H1 (cell line): ENCODE data around the gene ANKRD26. TPM values are rescaled to one million over a fixed set of nuclear protein-coding genes. Genes with fewer than 3 reads are reported as not detected.

Source experiments
- CTCF ChIA-PET: fragments of 300-600 bp; sonication (Branson Sonifier 250); formaldehyde crosslinking; loops from one replicate; lab custom pipeline; 2021; ENCODE audit not compliant: partially characterized antibody; lab: Charles Lee
- POLR2A ChIA-PET: fragments of 300-600 bp; sonication (Branson Sonifier 250); formaldehyde crosslinking; loops from one replicate; lab custom pipeline; 2021; ENCODE audit warnings: inconsistent platforms; ENCODE audit not compliant: partially characterized antibody; lab: Charles Lee
- DNase-seq, 2 experiments: peaks; one replicate each; pipeline versions ENCODE4 v3.0.0 to v3.0.0-alpha.2; 2010 to 2022; ENCODE audit warnings: low spot score in 2 of 2, low read depth in 1 of 2, mixed read lengths in 1 of 2
- FAIRE-seq: peaks from 2 replicates; lab custom pipeline; 2011; peaks lifted over from hg19 to GRCh38; lab: Jason Lieb, UNC
- H2AFZ ChIP-seq: 2 replicates; pipeline ENCODE4 v1.8.1; 2012; ENCODE audit warnings: low read length, inconsistent platforms
- H2AK5ac ChIP-seq: 2 replicates; pipeline ENCODE4 v1.6.1; 2013; ENCODE audit warnings: low read depth, low read length
- H2BK120ac ChIP-seq: replicated peaks from 2 replicates; pipeline ENCODE3; 2013; ENCODE audit warnings: low read depth, low read length, inconsistent platforms
- H2BK12ac ChIP-seq: 2 replicates; pipeline ENCODE4 v1.6.1; 2013; ENCODE audit warnings: low read depth, low read length
- H2BK15ac ChIP-seq: 2 replicates; pipeline ENCODE4 v1.6.1; 2013; ENCODE audit warnings: low read length
- H2BK20ac ChIP-seq: 2 replicates; pipeline ENCODE4 v1.6.1; 2013; ENCODE audit warnings: low read length
- H2BK5ac ChIP-seq: 2 replicates; pipeline ENCODE4 v1.6.1; 2013; ENCODE audit warnings: low read depth, low read length
- H3K14ac ChIP-seq: 2 replicates; pipeline ENCODE4 v1.6.1; 2013; ENCODE audit warnings: inconsistent platforms; ENCODE audit not compliant: insufficient read length
- H3K18ac ChIP-seq: 2 replicates; pipeline ENCODE4 v1.6.1; 2013; ENCODE audit warnings: low read length; ENCODE audit errors: extremely low read depth
- H3K23ac ChIP-seq: 2 replicates; pipeline ENCODE4 v1.6.1; 2013; ENCODE audit warnings: inconsistent platforms; ENCODE audit not compliant: insufficient read length
- H3K23me2 ChIP-seq: 2 replicates; pipeline ENCODE4 v1.6.1; 2013; ENCODE audit warnings: low read depth, low read length
- H3K27ac ChIP-seq: 2 replicates; pipeline ENCODE4 v1.6.1; 2011; ENCODE audit warnings: low read depth, low read length, inconsistent platforms
- H3K27me3 ChIP-seq, 4 experiments: replicated peaks in 1 of 4; 1 replicate in 1 of 4; 2 replicates in 3 of 4; pipeline versions ENCODE4 v1.6.1 to v1.8.1; 2011 to 2013; ENCODE audit warnings: low read length in 3 of 4, mild to moderate bottlenecking in 3 of 4, inconsistent platforms in 2 of 4, mixed read lengths in 2 of 4, moderate library complexity in 1 of 4; ENCODE audit not compliant: control insufficient read depth in 3 of 4, insufficient read depth in 3 of 4; ENCODE audit errors: extremely low read depth in 1 of 4
- H3K36me3 ChIP-seq, 4 experiments: 2 replicates each; pipeline versions ENCODE4 v1.6.1 to v1.8.1; 2011 to 2013; ENCODE audit warnings: mild to moderate bottlenecking in 4 of 4, low read length in 3 of 4, moderate library complexity in 2 of 4, control low read depth in 1 of 4, inconsistent platforms in 1 of 4; ENCODE audit not compliant: insufficient read depth in 4 of 4, control insufficient read depth in 2 of 4
- H3K4ac ChIP-seq: replicated peaks from 2 replicates; pipeline ENCODE3; 2013; ENCODE audit warnings: low read length, low read depth, mixed read lengths, inconsistent platforms; ENCODE audit not compliant: insufficient read length
- H3K4me1 ChIP-seq, 4 experiments: replicated peaks in 1 of 4; 1 replicate in 1 of 4; 2 replicates in 3 of 4; pipeline versions ENCODE4 v1.6.1 to v1.8.1; 2011 to 2013; ENCODE audit warnings: low read length in 3 of 4, inconsistent platforms in 2 of 4, mixed read lengths in 1 of 4; ENCODE audit not compliant: insufficient read depth in 4 of 4, control insufficient read depth in 3 of 4
- H3K4me2 ChIP-seq, 2 experiments: 2 replicates each; pipeline versions ENCODE4 v1.6.1 to v1.8.1; 2011 to 2013; ENCODE audit warnings: low read depth in 2 of 2, low read length in 2 of 2, control low read depth in 1 of 2, inconsistent platforms in 1 of 2, mild to moderate bottlenecking in 1 of 2; ENCODE audit not compliant: insufficient read depth in 1 of 2
- H3K4me3 ChIP-seq, 4 experiments: fragments of 200-600, 300-600 bp in 1 of 4; sonication (generic), shearing (Covaris generic), sonication (Bioruptor Twin) in 1 of 4; 2 replicates each; pipeline versions ENCODE4 v1.5.1 to v1.8.1; 2011 to 2016; ENCODE audit warnings: low read length in 4 of 4, low read depth in 3 of 4, control low read depth in 2 of 4, inconsistent platforms in 2 of 4, mild to moderate bottlenecking in 2 of 4, mixed read lengths in 1 of 4, moderate library complexity in 1 of 4; ENCODE audit not compliant: insufficient read depth in 2 of 4; ENCODE audit errors: extremely low read depth in 1 of 4
- H3K56ac ChIP-seq: replicated peaks from 2 replicates; pipeline ENCODE3; 2013; ENCODE audit warnings: low read depth, mild to moderate bottlenecking, mixed read lengths, low read length, inconsistent platforms; ENCODE audit not compliant: insufficient read length
- H3K79me1 ChIP-seq: 2 replicates; pipeline ENCODE4 v1.6.1; 2013; ENCODE audit warnings: low read depth, low read length, control low read depth
- H3K79me2 ChIP-seq, 2 experiments: 2 replicates each; pipeline versions ENCODE4 v1.6.1 to v1.8.1; 2012 to 2013; ENCODE audit warnings: low read length in 2 of 2, mild to moderate bottlenecking in 2 of 2, inconsistent platforms in 1 of 2; ENCODE audit not compliant: insufficient read depth in 2 of 2, control insufficient read depth in 1 of 2
- H3K9ac ChIP-seq, 4 experiments: replicated peaks in 1 of 4; 1 replicate in 1 of 4; 2 replicates in 3 of 4; pipeline versions ENCODE4 v1.6.1 to v1.8.1; 2011 to 2013; ENCODE audit warnings: low read depth in 3 of 4, low read length in 3 of 4, control low read depth in 2 of 4, mild to moderate bottlenecking in 2 of 4, moderate library complexity in 2 of 4, inconsistent platforms in 1 of 4; ENCODE audit errors: extremely low read depth in 1 of 4
- H3K9me3 ChIP-seq, 2 experiments: 2 replicates each; pipeline versions ENCODE4 v1.6.1 to v1.8.1; 2012 to 2013; ENCODE audit warnings: mild to moderate bottlenecking in 2 of 2, moderate library complexity in 2 of 2, control low read depth in 1 of 2, inconsistent platforms in 1 of 2, low read depth in 1 of 2, low read length in 1 of 2, mixed read lengths in 1 of 2; ENCODE audit not compliant: insufficient read depth in 2 of 2
- H4K20me1 ChIP-seq, 2 experiments: replicated peaks in 1 of 2; 2 replicates each; pipeline versions ENCODE3 to v1.8.1; 2011 to 2013; ENCODE audit warnings: inconsistent platforms in 2 of 2, low read length in 2 of 2, mild to moderate bottlenecking in 1 of 2; ENCODE audit not compliant: insufficient read depth in 2 of 2, control insufficient read depth in 1 of 2
- H4K5ac ChIP-seq: 2 replicates; pipeline ENCODE4 v1.6.1; 2013; ENCODE audit warnings: low read length, low read depth, mixed read lengths, inconsistent platforms; ENCODE audit not compliant: insufficient read length
- H4K8ac ChIP-seq: 2 replicates; pipeline ENCODE4 v1.8.0; 2013; ENCODE audit warnings: mild to moderate bottlenecking, moderate library complexity, low read length, inconsistent platforms; ENCODE audit not compliant: insufficient read depth; ENCODE audit errors: extremely low read depth
- H4K91ac ChIP-seq: replicated peaks from 2 replicates; pipeline ENCODE3; 2013; ENCODE audit warnings: low read length, mixed read lengths, inconsistent platforms; ENCODE audit not compliant: insufficient read length
- BACH1 ChIP-seq: IDR thresholded peaks from 2 replicates; pipeline ENCODE4 v1.6.1; 2012; ENCODE audit warnings: low read length, improper control_type of control experiment
- CBX5 ChIP-seq: fragments of 300-800, 300-1000 bp; sonication (generic); IDR thresholded peaks from 2 replicates; pipeline ENCODE4 v1.7.1; 2016; ENCODE audit warnings: antibody characterized with exemption, low read length, low read depth
- CTBP2 ChIP-seq: IDR thresholded peaks from 2 replicates; pipeline ENCODE4 v1.7.0; 2011; ENCODE audit warnings: borderline replicate concordance, mild to moderate bottlenecking, moderate library complexity, mixed read lengths, low read length; ENCODE audit not compliant: insufficient read depth, insufficient read length
- HDAC2 ChIP-seq, 2 experiments: fragments of 300-600 bp in 1 of 2; sonication (generic) in 1 of 2; IDR thresholded peaks; 2 replicates each; pipeline ENCODE4 v1.6.1; 2011 to 2012; ENCODE audit warnings: low read depth in 2 of 2, low read length in 2 of 2, mild to moderate bottlenecking in 2 of 2, moderate library complexity in 2 of 2, borderline replicate concordance in 1 of 2, inconsistent platforms in 1 of 2
- HDAC6 ChIP-seq: IDR thresholded peaks from one replicate; pipeline ENCODE4 v1.7.1; 2012; ENCODE audit warnings: low read depth, mild to moderate bottlenecking, inconsistent platforms, low read length, moderate library complexity
- KDM1A ChIP-seq: fragments of 200-600, 300-600 bp; sonication (generic); IDR thresholded peaks from 2 replicates; pipeline ENCODE4 v1.7.1; 2016; ENCODE audit warnings: mild to moderate bottlenecking, low read length, borderline replicate concordance
- MAFK ChIP-seq: IDR thresholded peaks from 2 replicates; pipeline ENCODE4 v1.6.1; 2012; ENCODE audit warnings: low read depth, mild to moderate bottlenecking, improper control_type of control experiment, low read length
- POLR2A ChIP-seq, 2 experiments: IDR thresholded peaks; 1 replicate in 1 of 2; 2 replicates in 1 of 2; pipeline ENCODE4 v1.6.1; 2011; ENCODE audit warnings: low read depth in 2 of 2, low read length in 2 of 2, mild to moderate bottlenecking in 2 of 2; ENCODE audit errors: control extremely low read depth in 1 of 2
- POLR2AphosphoS5 ChIP-seq: IDR thresholded peaks from 2 replicates; pipeline ENCODE4 v1.6.1; 2011; ENCODE audit warnings: low read depth, low read length
- SIN3A ChIP-seq, 2 experiments: IDR thresholded peaks in 1 of 2; conservative IDR thresholded peaks in 1 of 2; 2 replicates each; pipeline ENCODE4 v1.6.1; 2011 to 2012; ENCODE audit warnings: low read length in 2 of 2, improper control_type of control experiment in 1 of 2, low read depth in 1 of 2, mild to moderate bottlenecking in 1 of 2
- TEAD4 ChIP-seq: IDR thresholded peaks from 2 replicates; pipeline ENCODE4 v1.6.1; 2012; ENCODE audit warnings: low read depth, low read length, inconsistent platforms, mixed read lengths
- WGBS, 2 experiments: shearing (Covaris generic) in 1 of 2; methylation state at CpG; one replicate each; pipeline versions ENCODE4 v1.1.6 to v1.1.7; 2013 to 2015; ENCODE audit warnings: low lambda C conversion rate in 2 of 2, mixed read lengths in 2 of 2, inconsistent platforms in 1 of 2, low coverage in 1 of 2, missing lambda C conversion rate in 1 of 2; ENCODE audit not compliant: insufficient replicate concordance in 2 of 2, insufficient coverage in 1 of 2, insufficient read length in 1 of 2; ENCODE audit errors: extremely low coverage in 1 of 2, missing lambda C conversion rate in 1 of 2; 5-methylcytosine and 5-hydroxymethylcytosine counted together
- polyA plus RNA-seq, 7 experiments: library from polyadenylated mRNA; depleted of rRNA in 3 of 7; stranded (reverse) in 5 of 7; unstranded in 2 of 7; fragments of >200 nt in 5 of 7; fragments of 200-250 nt in 2 of 7; gene quantifications; 1 replicate in 5 of 7; 2 replicates in 1 of 7; 4 replicates in 1 of 7; pipeline versions ENCODE4 v1.2.1 to v1.2.3, GENCODE V29; 2011 to 2013; ENCODE audit warnings: missing spikeins in 2 of 7, mixed read lengths in 2 of 7
- total RNA-seq: library from RNA; stranded (reverse); fragmentation: NEBNext Ultra II Directional; extraction: Animal tissue kit (Norgen Biotek cat#: 25700); gene quantifications from 2 replicates; pipeline ENCODE4 v1.2.1, GENCODE V29; 2021
- TF ChIP-seq, protein P1 (sequence below): IDR thresholded peaks from 2 replicates; pipeline ENCODE4 v1.6.1; 2012; ENCODE audit warnings: inconsistent platforms

ANKRD26 gene
- total and polyA plus RNA-seq, 2 of the 8 experiments (the other 6 are each of a cell fraction or from before 2014, with no cell fraction given): 1.3 to 8.8 TPM

DNA sequence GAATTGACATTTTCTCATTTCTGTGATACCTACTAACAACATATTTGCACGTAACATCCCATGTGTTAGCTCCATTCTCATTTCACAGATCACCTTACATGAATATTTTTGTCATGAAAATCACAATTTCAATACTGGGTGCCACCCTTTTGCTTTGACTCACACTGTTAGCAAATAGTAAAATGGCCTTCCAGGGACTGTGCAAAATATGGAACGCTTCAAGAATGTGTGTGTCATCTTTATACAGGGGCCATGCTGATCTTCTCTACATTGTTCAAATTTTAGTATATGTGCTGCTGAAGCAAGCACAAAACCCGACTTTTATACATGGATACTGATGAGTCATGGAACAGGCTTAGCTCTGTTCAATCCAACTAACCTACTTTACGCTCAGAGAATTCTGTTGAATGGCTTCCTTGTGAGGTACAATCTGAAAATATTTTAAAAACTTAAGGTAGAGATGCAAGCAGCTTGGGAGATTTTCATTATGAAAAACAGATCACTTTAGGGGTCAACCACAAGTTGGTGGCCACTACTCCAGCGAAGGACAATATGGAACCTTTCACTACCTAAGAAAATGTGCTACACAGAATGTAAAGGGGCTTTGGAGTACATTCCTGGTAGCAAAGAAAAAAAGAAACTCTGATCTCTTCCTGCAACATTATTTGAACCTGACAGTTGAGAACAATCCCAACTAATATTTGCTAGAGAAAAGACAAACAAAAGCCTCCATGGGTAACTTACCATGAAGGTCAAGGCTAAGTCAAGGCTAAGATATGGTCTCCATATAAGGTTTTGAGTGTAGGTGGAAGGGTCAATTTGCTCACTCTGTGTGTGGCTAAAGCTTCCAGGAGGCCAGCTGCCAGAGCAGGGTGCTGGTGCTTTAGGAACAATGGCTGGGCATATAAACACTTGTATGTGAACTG lies 11.9 kb downstream of the ANKRD26 start:
- Histone ChIP-seq H3K23me2 (no peaks in the 10 kb centered on the region), H3K36me3 (peaks cover 2 to 20% (median 5%) of the 10 kb centered on the region in 4 experiments; a peak in 5 of 8 replicates), H2BK120ac (no peak overlapping the region), H4K8ac (no peak overlapping the region), H2BK5ac (no peak overlapping the region), H3K79me1 (no peaks in the 10 kb centered on the region), H4K20me1 (no peaks in the 10 kb centered on the region), H2AFZ (no peak overlapping the region), H3K56ac (no peak overlapping the region), H2BK12ac (no peak overlapping the region), H4K91ac (no peak overlapping the region), H3K9ac (no peak overlapping the region), H3K27me3 (peaks cover 0 to 1% (median 0%) of the 10 kb centered on the region in 4 experiments; a peak in 1 of 7 replicates), H3K14ac (no peak overlapping the region), H3K23ac (no peak overlapping the region), H3K9me3 (no peaks in the 10 kb centered on the region), H3K79me2 (no peaks in the 10 kb centered on the region), H3K4ac (no peak overlapping the region), H4K5ac (no peak overlapping the region), H3K4me2 (no peak overlapping the region), H2BK20ac (no peak overlapping the region), H3K4me3 (no peak overlapping the region), H2BK15ac (no peak overlapping the region), H3K4me1 (no peaks in the 10 kb centered on the region), H2AK5ac (no peak overlapping the region), H3K18ac (no peak overlapping the region), H3K27ac (no peak overlapping the region)
- ChIA-PET POLR2A (no interaction called here), CTCF (no interaction called here)
- WGBS, 2 experiments: 87% methylated on average over 5 of the region's 5 CpGs; no CpG with 5 or more reads in 1 of the 2 experiments
- no peak for DNase-seq
- no peak for FAIRE-seq
- TF ChIP-seq, protein P1, sequence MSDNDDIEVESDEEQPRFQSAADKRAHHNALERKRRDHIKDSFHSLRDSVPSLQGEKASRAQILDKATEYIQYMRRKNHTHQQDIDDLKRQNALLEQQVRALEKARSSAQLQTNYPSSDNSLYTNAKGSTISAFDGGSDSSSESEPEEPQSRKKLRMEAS: no peak
- TF ChIP-seq CBX5 (no peak), HDAC2 (IDR thresholded peaks at IDR 0.05; ENCODE audit: borderline replicate concordance in 1 of 2, low read depth in 2 of 2, low read length in 2 of 2) (no peak), KDM1A (no peak), POLR2AphosphoS5 (no peak), HDAC6 (no peak), POLR2A (IDR thresholded peaks at IDR 0.05; ENCODE audit: control extremely low read depth in 1 of 2, low read depth in 2 of 2, low read length in 2 of 2) (no peak), MAFK (no peak), SIN3A (conservative IDR thresholded peaks at IDR 0.05 in 1 of 2, IDR thresholded peaks at IDR 0.05 in 1 of 2; ENCODE audit: low read depth in 1 of 2, low read length in 2 of 2) (no peak), BACH1 (no peak), CTBP2 (no peak), TEAD4 (no peak)
